ENCODE data around the gene GBX1. TPM values are rescaled to one million over a fixed set of nuclear protein-coding genes. Genes with fewer than 3 reads are reported as not detected.

GBX1 gene
- total and polyA plus RNA-seq, 2 donors (not counting 3 experiments of a cell fraction or from before 2014, with no cell fraction given): not detected

DNA sequence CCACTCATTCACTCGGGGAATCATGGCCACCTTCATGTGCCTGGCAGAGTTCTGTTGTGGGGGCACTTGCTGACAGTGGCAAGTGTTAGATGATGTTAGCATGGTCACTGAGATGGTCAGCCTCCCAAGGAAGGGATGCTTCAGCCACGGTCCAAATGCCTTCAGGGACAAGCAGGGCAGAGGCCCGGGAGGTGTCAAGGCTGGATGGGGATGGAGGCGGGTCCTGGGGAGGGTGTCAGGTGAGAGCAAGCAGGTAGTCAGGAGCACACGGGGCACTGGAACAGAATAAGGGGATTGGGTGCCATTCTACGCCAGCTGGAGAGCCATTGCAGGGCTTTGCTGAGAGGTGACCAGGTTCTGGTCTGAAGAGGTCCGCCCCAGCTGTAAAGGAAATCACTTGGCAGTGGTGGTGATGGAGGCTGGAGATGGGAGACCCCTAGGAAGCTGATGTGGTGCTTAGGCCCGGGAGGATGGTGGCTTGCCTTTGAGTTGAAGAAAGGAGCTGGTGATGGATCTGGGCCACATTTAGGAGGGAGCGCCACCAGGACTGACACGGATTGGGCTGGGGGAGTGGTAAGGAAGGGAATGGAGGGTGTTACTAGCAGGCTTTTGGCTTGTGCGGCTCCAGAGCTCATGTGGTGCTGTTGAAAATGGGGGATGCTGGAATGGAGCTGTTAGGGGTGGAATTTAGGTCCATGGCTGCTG is 57.1 kb downstream of the GBX1 start:
- no peak overlapping the region for H3K27ac ChIP-seq (ENCODE audit: insufficient read depth, low read depth, low read length)
- peaks cover 72% of the 10 kb centered on the region for H3K79me2 ChIP-seq (ENCODE audit: control insufficient read depth, insufficient read depth, low read length)
- no peak overlapping the region for H2AFZ ChIP-seq (ENCODE audit: low read depth, low read length)
- DNase-seq (ENCODE audit: low read depth, low spot score) (no peak), FAIRE-seq (no peak)
- BruUV-seq (replicated peaks): no TSS peak
- H4K20me1 ChIP-seq (replicated peaks; ENCODE audit: control insufficient read depth, extremely low read depth, insufficient read depth, low read length): no peaks in the 10 kb centered on the region
- no peak overlapping the region for H3K9ac ChIP-seq (replicated peaks; ENCODE audit: extremely low read depth, insufficient read depth, low read length)
- no peaks in the 10 kb centered on the region for H3K9me1 ChIP-seq (replicated peaks; ENCODE audit: control insufficient read depth, extremely low read depth, insufficient read depth, low read length)
- ChIA-PET CTCF (interaction anchor here (0.8 to 4.5 kb wide), 18 partner anchors 8 to 148 kb away, joined by 3 to 26 read pairs (median 6); partner anchors contain the start of genes ABCB8, AGAP3 and FASTK), POLR2A (interaction anchor here (0.8 kb wide), 1 partner anchor 21 kb away, joined by 3 read pairs; no protein-coding TSS in a partner anchor)
- dilution Hi-C loops (cut with MboI; ENCODE audit: extremely low pct_ligation_motif_present, low sequenced_read_pairs): no loop called here
- no peak overlapping the region for H3K4me3 ChIP-seq (replicated peaks in 1 of 3; ENCODE audit: insufficient read depth in 1 of 3, low read depth in 1 of 3, low read length in 3 of 3)
- intact Hi-C loops (cut with micrococcal nuclease): loop anchor here (2.0 kb wide), 2 partner anchors 148 to 212 kb away; no protein-coding TSS in a partner anchor
- peaks cover 17% of the 10 kb centered on the region for H3K4me1 ChIP-seq (ENCODE audit: control insufficient read depth, extremely low read depth, insufficient read depth, low read length)
- no peak overlapping the region for H3K4me2 ChIP-seq (ENCODE audit: insufficient read depth, low read length)
- TF ChIP-seq, protein P1, sequence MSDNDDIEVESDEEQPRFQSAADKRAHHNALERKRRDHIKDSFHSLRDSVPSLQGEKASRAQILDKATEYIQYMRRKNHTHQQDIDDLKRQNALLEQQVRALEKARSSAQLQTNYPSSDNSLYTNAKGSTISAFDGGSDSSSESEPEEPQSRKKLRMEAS (IDR thresholded peaks at IDR 0.05; ENCODE audit: insufficient read depth, insufficient read length): no peak
- H3K36me3 ChIP-seq (ENCODE audit: control insufficient read depth in 2 of 2, extremely low read depth in 1 of 2, insufficient read depth in 2 of 2, low read length in 2 of 2): peaks cover 0 to 2% of the 10 kb centered on the region in 2 experiments
- no peaks in the 10 kb centered on the region for H3K9me3 ChIP-seq (replicated peaks; ENCODE audit: control insufficient read depth, insufficient read depth, low read length)
- H3K27me3 ChIP-seq (ENCODE audit: control insufficient read depth in 2 of 2, insufficient read depth in 2 of 2, low read length in 2 of 2): no peaks in the 10 kb centered on the region

DNA sequence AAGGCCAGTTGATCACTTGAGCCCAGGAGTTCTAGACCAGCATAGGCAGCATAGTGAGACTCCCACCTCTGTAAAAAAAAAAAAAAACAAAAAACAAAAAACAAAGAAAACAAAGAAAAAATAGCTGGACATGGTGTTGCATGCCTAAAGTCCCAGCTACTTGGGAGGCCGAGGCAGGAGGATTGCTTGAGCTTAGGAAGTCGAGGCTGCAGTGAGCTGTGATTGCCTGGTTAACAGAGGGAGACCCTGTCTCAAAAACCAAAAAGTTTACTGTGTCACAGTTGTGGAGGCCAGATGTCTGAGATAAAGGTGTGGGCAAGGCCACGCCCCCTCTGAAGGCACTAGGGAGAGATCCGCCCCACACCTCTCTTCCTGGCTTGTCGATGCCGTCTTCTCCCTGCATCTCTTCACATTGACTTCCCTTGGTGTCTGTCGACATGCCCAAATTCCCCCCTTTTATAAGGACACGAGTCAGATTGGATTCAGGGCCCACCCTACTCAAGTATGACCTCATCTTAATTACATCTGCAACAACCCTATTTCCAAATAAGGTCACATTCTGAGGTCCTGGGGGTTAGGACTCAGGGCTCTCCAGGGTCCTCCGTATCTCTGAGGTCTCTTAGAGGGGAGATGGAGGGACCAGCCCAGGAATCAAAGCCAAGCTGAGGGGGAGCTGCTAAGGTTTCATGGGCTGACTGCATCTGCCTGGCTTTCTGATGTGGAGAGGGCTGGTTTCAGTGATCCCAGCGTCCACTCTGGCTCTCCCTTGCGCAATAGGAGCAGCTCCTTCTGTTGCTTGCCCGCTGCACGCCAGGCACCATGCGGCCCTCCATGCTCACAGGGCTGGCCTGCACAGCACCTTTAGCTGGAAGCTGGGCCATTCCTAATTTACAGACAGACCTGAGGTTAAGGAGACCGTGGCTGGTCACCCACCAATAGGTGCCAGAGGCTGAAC is 58.1 kb downstream of the GBX1 start:
- Histone ChIP-seq H4K20me1 (replicated peaks; ENCODE audit: control insufficient read depth, extremely low read depth, insufficient read depth, low read length) (no peaks in the 10 kb centered on the region), H3K79me2 (ENCODE audit: control insufficient read depth, insufficient read depth, low read length) (peaks cover 77% of the 10 kb centered on the region), H3K4me1 (ENCODE audit: control insufficient read depth, extremely low read depth, insufficient read depth, low read length) (peaks cover 25% of the 10 kb centered on the region), H3K9me3 (replicated peaks; ENCODE audit: control insufficient read depth, insufficient read depth, low read length) (no peaks in the 10 kb centered on the region), H3K9me1 (replicated peaks; ENCODE audit: control insufficient read depth, extremely low read depth, insufficient read depth, low read length) (no peaks in the 10 kb centered on the region), H3K9ac (replicated peaks; ENCODE audit: extremely low read depth, insufficient read depth, low read length) (no peak overlapping the region), H2AFZ (ENCODE audit: low read depth, low read length) (no peak overlapping the region), H3K27me3 (ENCODE audit: control insufficient read depth in 2 of 2, insufficient read depth in 2 of 2, low read length in 2 of 2) (no peaks in the 10 kb centered on the region), H3K4me2 (ENCODE audit: insufficient read depth, low read length) (no peak overlapping the region), H3K36me3 (ENCODE audit: control insufficient read depth in 2 of 2, extremely low read depth in 1 of 2, insufficient read depth in 2 of 2, low read length in 2 of 2) (peaks cover 0 to 2% of the 10 kb centered on the region in 2 experiments), H3K4me3 (replicated peaks in 1 of 3; ENCODE audit: insufficient read depth in 1 of 3, low read depth in 1 of 3, low read length in 3 of 3) (no peak overlapping the region), H3K27ac (ENCODE audit: insufficient read depth, low read depth, low read length) (no peak overlapping the region)
- FAIRE-seq (no peak), DNase-seq (ENCODE audit: low read depth, low spot score) (no peak)
- ChIA-PET POLR2A (interaction anchor here (1.1 kb wide), 1 partner anchor 24 kb away, joined by 4 read pairs; no protein-coding TSS in a partner anchor), CTCF (interaction anchor here (0.6 to 4.5 kb wide), 15 partner anchors 14 to 153 kb away, joined by 3 to 26 read pairs (median 5); partner anchors contain the start of gene ABCB8)
- dilution Hi-C loops (cut with MboI; ENCODE audit: extremely low pct_ligation_motif_present, low sequenced_read_pairs) (no loop called here), intact Hi-C loops (cut with micrococcal nuclease) (loop anchor here (2.0 kb wide), 2 partner anchors 147 to 211 kb away; no protein-coding TSS in a partner anchor)
- no TSS peak for BruUV-seq (replicated peaks)
- TF ChIP-seq POLR2A (IDR thresholded peaks at IDR 0.05; ENCODE audit: low read depth, low read length) (no peak), JUN (IDR thresholded peaks at IDR 0.05; ENCODE audit: borderline replicate concordance, insufficient read depth, insufficient read length, low read depth) (no peak), FOS (IDR thresholded peaks at IDR 0.05; ENCODE audit: borderline replicate concordance, insufficient read depth, low read length) (no peak), POLR2AphosphoS5 (IDR thresholded peaks at IDR 0.05; ENCODE audit: insufficient read depth, low read depth, low read length) (no peak), GATA2 (IDR thresholded peaks at IDR 0.05; ENCODE audit: insufficient read depth, insufficient read length, low read depth, low read length) (no peak), MYC (IDR thresholded peaks at IDR 0.05; ENCODE audit: low read depth, low read length) (no peak), EZH2 (IDR thresholded peaks at IDR 0.05; ENCODE audit: borderline replicate concordance, low read depth, low read length, severe bottlenecking) (no peak)
- TF ChIP-seq, protein P2, sequence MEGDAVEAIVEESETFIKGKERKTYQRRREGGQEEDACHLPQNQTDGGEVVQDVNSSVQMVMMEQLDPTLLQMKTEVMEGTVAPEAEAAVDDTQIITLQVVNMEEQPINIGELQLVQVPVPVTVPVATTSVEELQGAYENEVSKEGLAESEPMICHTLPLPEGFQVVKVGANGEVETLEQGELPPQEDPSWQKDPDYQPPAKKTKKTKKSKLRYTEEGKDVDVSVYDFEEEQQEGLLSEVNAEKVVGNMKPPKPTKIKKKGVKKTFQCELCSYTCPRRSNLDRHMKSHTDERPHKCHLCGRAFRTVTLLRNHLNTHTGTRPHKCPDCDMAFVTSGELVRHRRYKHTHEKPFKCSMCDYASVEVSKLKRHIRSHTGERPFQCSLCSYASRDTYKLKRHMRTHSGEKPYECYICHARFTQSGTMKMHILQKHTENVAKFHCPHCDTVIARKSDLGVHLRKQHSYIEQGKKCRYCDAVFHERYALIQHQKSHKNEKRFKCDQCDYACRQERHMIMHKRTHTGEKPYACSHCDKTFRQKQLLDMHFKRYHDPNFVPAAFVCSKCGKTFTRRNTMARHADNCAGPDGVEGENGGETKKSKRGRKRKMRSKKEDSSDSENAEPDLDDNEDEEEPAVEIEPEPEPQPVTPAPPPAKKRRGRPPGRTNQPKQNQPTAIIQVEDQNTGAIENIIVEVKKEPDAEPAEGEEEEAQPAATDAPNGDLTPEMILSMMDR (IDR thresholded peaks at IDR 0.05; ENCODE audit: extremely low read depth in 1 of 2, insufficient read depth in 1 of 2, low read depth in 1 of 2, low read length in 2 of 2): no peak

Measured in endothelial cell of umbilical vein (primary cell).